Endothelial cell of umbilical vein (primary cell): ENCODE measurements around the gene RRP1.

Experiments used
- EZH2 ChIP-seq: IDR thresholded peaks from 2 replicates; pipeline ENCODE4 v1.6.1; 2012; ENCODE audit warnings: borderline replicate concordance, low read depth, mild to moderate bottlenecking, moderate library complexity, low read length, inconsistent platforms; ENCODE audit not compliant: severe bottlenecking
- FOS ChIP-seq: IDR thresholded peaks from 2 replicates; pipeline ENCODE4 v1.6.1; 2011; ENCODE audit warnings: mild to moderate bottlenecking, low read length, moderate library complexity, borderline replicate concordance; ENCODE audit not compliant: insufficient read depth
- MYC ChIP-seq: IDR thresholded peaks from one replicate; pipeline ENCODE4 v1.6.1; 2011; ENCODE audit warnings: mild to moderate bottlenecking, low read depth, low read length
- TF ChIP-seq, protein P1 (sequence below), 2 donors: IDR thresholded peaks; 1 replicate in 1 of 2; 2 replicates in 1 of 2; pipeline ENCODE4 v1.5.1; 2011; ENCODE audit warnings: low read length in 2 of 2, mild to moderate bottlenecking in 2 of 2, moderate library complexity in 2 of 2, control low read depth in 1 of 2, inconsistent platforms in 1 of 2, low read depth in 1 of 2; ENCODE audit not compliant: insufficient read depth in 1 of 2; ENCODE audit errors: extremely low read depth in 1 of 2

GRCh38 chr21:43825936-43826622 is 36.7 kb downstream of the RRP1 start:
- TF ChIP-seq MYC = no peak
- TF ChIP-seq EZH2 = no peak
- no peak for TF ChIP-seq FOS
- TF ChIP-seq, protein P1, sequence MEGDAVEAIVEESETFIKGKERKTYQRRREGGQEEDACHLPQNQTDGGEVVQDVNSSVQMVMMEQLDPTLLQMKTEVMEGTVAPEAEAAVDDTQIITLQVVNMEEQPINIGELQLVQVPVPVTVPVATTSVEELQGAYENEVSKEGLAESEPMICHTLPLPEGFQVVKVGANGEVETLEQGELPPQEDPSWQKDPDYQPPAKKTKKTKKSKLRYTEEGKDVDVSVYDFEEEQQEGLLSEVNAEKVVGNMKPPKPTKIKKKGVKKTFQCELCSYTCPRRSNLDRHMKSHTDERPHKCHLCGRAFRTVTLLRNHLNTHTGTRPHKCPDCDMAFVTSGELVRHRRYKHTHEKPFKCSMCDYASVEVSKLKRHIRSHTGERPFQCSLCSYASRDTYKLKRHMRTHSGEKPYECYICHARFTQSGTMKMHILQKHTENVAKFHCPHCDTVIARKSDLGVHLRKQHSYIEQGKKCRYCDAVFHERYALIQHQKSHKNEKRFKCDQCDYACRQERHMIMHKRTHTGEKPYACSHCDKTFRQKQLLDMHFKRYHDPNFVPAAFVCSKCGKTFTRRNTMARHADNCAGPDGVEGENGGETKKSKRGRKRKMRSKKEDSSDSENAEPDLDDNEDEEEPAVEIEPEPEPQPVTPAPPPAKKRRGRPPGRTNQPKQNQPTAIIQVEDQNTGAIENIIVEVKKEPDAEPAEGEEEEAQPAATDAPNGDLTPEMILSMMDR (IDR thresholded peaks at IDR 0.05; ENCODE audit: extremely low read depth in 1 of 2, insufficient read depth in 1 of 2, low read depth in 1 of 2, low read length in 2 of 2) = peak; percentile 16 to 22
